WTC11 (cell line): ENCODE results near the gene POLR2E. TPM values are rescaled to one million over a fixed set of nuclear protein-coding genes. Genes with fewer than 3 reads are reported as not detected.

Experiments used
- ATAC-seq: fragments of 200-7000 bp; cut with Tn5 transposase; 2 replicates; pipeline ENCODE4 v1.10.0; 2021; ENCODE audit warnings: mild to moderate bottlenecking, moderate library complexity
- CTCF ChIA-PET: fragments of 300-600 bp; sonication (Branson Sonifier 250); formaldehyde crosslinking; loops from one replicate; lab custom pipeline; 2021; ENCODE audit warnings: antibody characterized with exemption; lab: Charles Lee
- POLR2A ChIA-PET: fragments of 350-600 bp; sonication (Branson Sonifier 250); formaldehyde crosslinking; loops from one replicate; lab custom pipeline; 2021; ENCODE audit warnings: antibody characterized with exemption; lab: Charles Lee
- DNase-seq: peaks from one replicate; pipeline ENCODE4 v3.0.0; 2021; ENCODE audit warnings: low spot score
- H3K27ac Mint-ChIP-seq: 2 replicates; pipeline ENCODE4 v1.8.0; 2021; ENCODE audit warnings: mixed read lengths
- H3K27me3 Mint-ChIP-seq: 2 replicates; pipeline ENCODE4 v1.8.0; 2021; ENCODE audit warnings: low read depth, mild to moderate bottlenecking, moderate library complexity, mixed read lengths
- H3K36me3 Mint-ChIP-seq: 2 replicates; pipeline ENCODE4 v1.8.0; 2021; ENCODE audit warnings: mixed read lengths
- H3K4me1 Mint-ChIP-seq: 2 replicates; pipeline ENCODE4 v1.8.0; 2022; ENCODE audit warnings: mixed read lengths
- H3K4me3 Mint-ChIP-seq: 2 replicates; pipeline ENCODE4 v1.8.0; 2021; ENCODE audit warnings: mild to moderate bottlenecking, moderate library complexity, mixed read lengths
- H3K9me3 Mint-ChIP-seq: 2 replicates; pipeline ENCODE4 v1.8.0; 2021; ENCODE audit warnings: mixed read lengths
- CDX4 ChIP-seq: fragments of 250-450 bp; sonication (Bioruptor Pico); IDR thresholded peaks from 2 replicates; pipeline ENCODE4 v1.9.0; 2021; ENCODE audit warnings: moderate library complexity, mild to moderate bottlenecking, inconsistent platforms, borderline replicate concordance
- GRHL2 ChIP-seq: fragments of 250-450 bp; sonication (Bioruptor Pico); IDR thresholded peaks from 2 replicates; pipeline ENCODE4 v1.8.0; 2022; ENCODE audit warnings: mild to moderate bottlenecking, moderate library complexity; ENCODE audit not compliant: insufficient replicate concordance, severe bottlenecking
- IRF2 ChIP-seq: sonication (generic); formaldehyde crosslinking; IDR thresholded peaks from 2 replicates; pipeline ENCODE4 v1.8.0; 2022; ENCODE audit warnings: low read depth, missing genetic modification reagents, borderline replicate concordance
- JAZF1 ChIP-seq: fragments of 250-450 bp; sonication (Bioruptor Pico); IDR thresholded peaks from 2 replicates; pipeline ENCODE4 v1.9.0; 2021; ENCODE audit warnings: moderate library complexity, mild to moderate bottlenecking, inconsistent platforms
- MXD4 ChIP-seq: fragments of 250-450 bp; sonication (Bioruptor Pico); IDR thresholded peaks from 2 replicates; pipeline ENCODE4 v1.8.0; 2021; ENCODE audit warnings: mild to moderate bottlenecking, moderate library complexity, borderline replicate concordance
- OVOL2 ChIP-seq: fragments of 250-450 bp; sonication (Bioruptor Pico); IDR thresholded peaks from 2 replicates; pipeline ENCODE4 v1.9.0; 2021; ENCODE audit warnings: mild to moderate bottlenecking, borderline replicate concordance
- PRDM15 ChIP-seq: sonication (generic); formaldehyde crosslinking; IDR thresholded peaks from 2 replicates; pipeline ENCODE4 v1.8.0; 2022; ENCODE audit warnings: missing genetic modification reagents
- TEAD4 ChIP-seq: sonication (generic); formaldehyde crosslinking; IDR thresholded peaks from 2 replicates; pipeline ENCODE4 v1.8.0; 2022; ENCODE audit warnings: mild to moderate bottlenecking, missing genetic modification reagents
- ZNF219 ChIP-seq: sonication (generic); formaldehyde crosslinking; IDR thresholded peaks from 2 replicates; pipeline ENCODE4 v1.8.0; 2023; ENCODE audit warnings: missing genetic modification reagents, mild to moderate bottlenecking, borderline replicate concordance
- ZNF281 ChIP-seq: sonication (generic); formaldehyde crosslinking; IDR thresholded peaks from 2 replicates; pipeline ENCODE4 v1.8.0; 2023; ENCODE audit warnings: mild to moderate bottlenecking, missing genetic modification reagents
- ZNF423 ChIP-seq: fragments of 250-450 bp; sonication (Bioruptor Pico); IDR thresholded peaks from 2 replicates; pipeline ENCODE4 v2.1.2; 2022; ENCODE audit warnings: mild to moderate bottlenecking, moderate library complexity
- ZNF532 ChIP-seq: fragments of 250-450 bp; sonication (Bioruptor Pico); IDR thresholded peaks from 2 replicates; pipeline ENCODE4 v1.9.0; 2021; ENCODE audit warnings: mild to moderate bottlenecking, borderline replicate concordance
- ZNF671 ChIP-seq: fragments of 250-450 bp; sonication (Bioruptor Pico); IDR thresholded peaks from 2 replicates; pipeline ENCODE4 v1.8.0; 2021; ENCODE audit warnings: mild to moderate bottlenecking
- total RNA-seq: library from RNA; stranded (reverse); gene quantifications from 3 replicates; pipeline ENCODE4 v1.2.3, GENCODE V29; 2021

POLR2E gene
- total RNA-seq, 1 experiment from 2014 or later: 275 TPM

- Mint-ChIP-seq H3K9me3 (no peaks in the 10 kb centered on the region), H3K36me3 (no peaks in the 10 kb centered on the region), H3K27me3 (no peaks in the 10 kb centered on the region), H3K27ac (peak overlapping the region; percentile 65; the same call in 1 of the 2 replicates), H3K4me1 (peaks cover 3% of the 10 kb centered on the region), H3K4me3 (no peak overlapping the region)
- TF ChIP-seq CDX4 (no peak), OVOL2 (CRISPR knock-in tag) (no peak), PRDM15 (CRISPR knock-in tag) (no peak), JAZF1 (no peak)
- CTCF ChIA-PET: no interaction called here
- ATAC-seq (no peak), DNase-seq (no peak)
- POLR2A ChIA-PET: no interaction called here
Measured at GRCh38 chr19:1108291-1109031, 13.3 kb upstream of the POLR2E start.

- ATAC-seq (no peak), DNase-seq (no peak)
- POLR2A ChIA-PET: no interaction called here
Measured at GRCh38 chr19:1107661-1108261, 12.6 kb upstream of the POLR2E start.

More at GRCh38 chr19:1107661-1108261, 12.6 kb upstream of the POLR2E start:
- Mint-ChIP-seq H3K27me3 (no peaks in the 10 kb centered on the region), H3K4me1 (peaks cover 6% of the 10 kb centered on the region), H3K9me3 (no peaks in the 10 kb centered on the region), H3K4me3 (no peak overlapping the region), H3K27ac (no peak overlapping the region), H3K36me3 (no peaks in the 10 kb centered on the region)
- TF ChIP-seq ZNF423 (CRISPR knock-in tag): no peak
- TF ChIP-seq GRHL2: no peak
- TF ChIP-seq ZNF671: no peak
- TF ChIP-seq TEAD4 (CRISPR knock-in tag): no peak
- TF ChIP-seq ZNF219: no peak
- TF ChIP-seq PRDM15 (CRISPR knock-in tag): no peak
- no peak for TF ChIP-seq ZNF532 (CRISPR knock-in tag)
- TF ChIP-seq IRF2 (CRISPR knock-in tag): no peak
- TF ChIP-seq ZNF281: no peak
- TF ChIP-seq MXD4: no peak
- CTCF ChIA-PET: interaction anchor here (0.6 kb wide), 1 partner anchor 137 kb away, joined by 3 read pairs; no protein-coding TSS in a partner anchor
